Calu3 (cell line): Measurements from ENCODE around the gene KCTD1. TPM values are rescaled to one million over a fixed set of nuclear protein-coding genes. Genes with fewer than 3 reads are reported as not detected.

Experiments used
- BruUV-seq: library from RNA; stranded (reverse); fragments of 400-500 nt; replicated peaks from 2 replicates; lab custom pipeline; 2021; lab: Mats Ljungman, UMichigan
- CTCF ChIA-PET: fragments of 300-600 bp; sonication (Branson Sonifier 250); formaldehyde crosslinking; loops from one replicate; lab custom pipeline; 2022; ENCODE audit warnings: antibody characterized with exemption; lab: Charles Lee
- DNase-seq: peaks from one replicate; pipeline ENCODE4 v3.0.0; 2022
- H3K27ac Mint-ChIP-seq: one replicate; pipeline ENCODE4 v1.8.0; 2022; ENCODE audit warnings: mixed read lengths; ENCODE audit not compliant: unreplicated experiment
- H3K27me3 Mint-ChIP-seq: one replicate; pipeline ENCODE4 v1.8.0; 2022; ENCODE audit warnings: mixed read lengths; ENCODE audit not compliant: unreplicated experiment
- H3K36me3 Mint-ChIP-seq: one replicate; pipeline ENCODE4 v1.8.0; 2022; ENCODE audit warnings: mild to moderate bottlenecking, moderate library complexity, mixed read lengths; ENCODE audit not compliant: insufficient read depth, unreplicated experiment
- H3K4me1 Mint-ChIP-seq: one replicate; pipeline ENCODE4 v1.8.0; 2022; ENCODE audit warnings: mild to moderate bottlenecking, low read depth, mixed read lengths; ENCODE audit not compliant: unreplicated experiment
- H3K4me3 Mint-ChIP-seq: one replicate; pipeline ENCODE4 v1.8.0; 2022; ENCODE audit warnings: mild to moderate bottlenecking, low read depth, moderate library complexity, mixed read lengths; ENCODE audit not compliant: unreplicated experiment
- H3K9me3 Mint-ChIP-seq: one replicate; pipeline ENCODE4 v1.8.0; 2022; ENCODE audit warnings: low read depth, mixed read lengths; ENCODE audit not compliant: unreplicated experiment
- intact Hi-C: fragments of 100-400 bp; cut with micrococcal nuclease; formaldehyde crosslinking; loops from one replicate; pipeline ENCODE4 v1.10.0; 2022; ENCODE audit not compliant: unreplicated experiment
- total RNA-seq: library from RNA; stranded (reverse); gene quantifications from 2 replicates; pipeline ENCODE4 v1.2.3, GENCODE V29; 2022
- TF ChIP-seq, protein P1 (sequence below): fragments of 200-600 bp; IDR thresholded peaks from one replicate; pipeline ENCODE4 v1.8.0; 2022; ENCODE audit warnings: antibody characterized with exemption; ENCODE audit not compliant: unreplicated experiment

The KCTD1 gene
- total RNA-seq, 1 experiment from 2014 or later = 54.1 TPM

DNA sequence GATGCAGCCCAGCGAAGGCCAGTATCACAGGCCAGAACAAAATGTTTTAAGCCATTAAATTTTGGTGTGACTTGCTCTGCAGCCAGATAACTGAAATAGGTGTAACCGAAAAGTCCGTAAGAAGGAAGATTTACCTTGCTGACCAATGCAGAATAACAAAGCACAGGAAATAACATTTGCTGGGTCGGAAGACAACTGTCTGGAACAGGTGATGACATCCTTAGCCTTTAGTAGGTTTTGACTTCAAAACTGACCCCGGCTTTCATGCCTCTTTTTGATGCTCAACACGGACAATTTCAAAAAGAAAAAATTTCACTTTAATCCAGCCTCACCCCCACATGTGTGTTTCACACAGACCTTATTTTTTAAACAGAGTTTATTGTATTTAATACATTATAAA is 93.7 kb downstream of the KCTD1 start:
- Mint-ChIP-seq H3K4me3 (no peak overlapping the region), H3K27me3 (no peaks in the 10 kb centered on the region), H3K9me3 (no peaks in the 10 kb centered on the region), H3K36me3 (peaks cover 20% of the 10 kb centered on the region), H3K27ac (no peak overlapping the region), H3K4me1 (peaks cover 16% of the 10 kb centered on the region)
- TF ChIP-seq, protein P1, sequence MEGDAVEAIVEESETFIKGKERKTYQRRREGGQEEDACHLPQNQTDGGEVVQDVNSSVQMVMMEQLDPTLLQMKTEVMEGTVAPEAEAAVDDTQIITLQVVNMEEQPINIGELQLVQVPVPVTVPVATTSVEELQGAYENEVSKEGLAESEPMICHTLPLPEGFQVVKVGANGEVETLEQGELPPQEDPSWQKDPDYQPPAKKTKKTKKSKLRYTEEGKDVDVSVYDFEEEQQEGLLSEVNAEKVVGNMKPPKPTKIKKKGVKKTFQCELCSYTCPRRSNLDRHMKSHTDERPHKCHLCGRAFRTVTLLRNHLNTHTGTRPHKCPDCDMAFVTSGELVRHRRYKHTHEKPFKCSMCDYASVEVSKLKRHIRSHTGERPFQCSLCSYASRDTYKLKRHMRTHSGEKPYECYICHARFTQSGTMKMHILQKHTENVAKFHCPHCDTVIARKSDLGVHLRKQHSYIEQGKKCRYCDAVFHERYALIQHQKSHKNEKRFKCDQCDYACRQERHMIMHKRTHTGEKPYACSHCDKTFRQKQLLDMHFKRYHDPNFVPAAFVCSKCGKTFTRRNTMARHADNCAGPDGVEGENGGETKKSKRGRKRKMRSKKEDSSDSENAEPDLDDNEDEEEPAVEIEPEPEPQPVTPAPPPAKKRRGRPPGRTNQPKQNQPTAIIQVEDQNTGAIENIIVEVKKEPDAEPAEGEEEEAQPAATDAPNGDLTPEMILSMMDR = no peak
- no TSS peak for BruUV-seq
- no peak for DNase-seq
- intact Hi-C loops = no loop called here
- CTCF ChIA-PET = no interaction called here

DNA sequence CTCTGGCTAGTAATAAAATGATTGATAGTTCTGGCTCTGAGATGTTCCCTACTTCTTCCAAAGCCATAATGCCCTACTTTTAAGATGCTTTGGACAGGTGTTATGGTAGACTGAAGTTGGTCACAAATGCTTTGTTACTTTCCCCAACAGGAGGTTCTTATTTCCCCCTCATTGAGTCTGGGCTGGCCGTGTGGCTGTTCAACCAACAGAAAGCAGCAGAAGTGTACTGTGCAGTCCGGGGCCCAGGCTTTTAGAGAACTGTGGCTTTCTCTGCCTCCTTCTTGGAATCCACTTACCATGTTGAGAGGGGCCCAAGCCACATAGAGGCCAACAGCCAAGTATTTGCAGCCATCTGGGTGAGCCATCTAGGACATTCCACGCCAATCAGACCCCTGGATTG is 94.2 kb downstream of the KCTD1 start:
- peaks cover 20% of the 10 kb centered on the region for H3K4me1 Mint-ChIP-seq
- no peak for DNase-seq
- CTCF ChIA-PET = interaction anchor here (0.6 kb wide), 1 partner anchor 73 kb away, joined by 3 read pairs; no protein-coding TSS in a partner anchor
- H3K27ac Mint-ChIP-seq = no peak overlapping the region
- H3K4me3 Mint-ChIP-seq = no peak overlapping the region
- peaks cover 15% of the 10 kb centered on the region for H3K36me3 Mint-ChIP-seq
- no peaks in the 10 kb centered on the region for H3K27me3 Mint-ChIP-seq
- intact Hi-C loops = no loop called here
- no peaks in the 10 kb centered on the region for H3K9me3 Mint-ChIP-seq
- BruUV-seq = no TSS peak
- TF ChIP-seq, protein P1 = no peak

- H3K9me3 Mint-ChIP-seq = no peaks in the 10 kb centered on the region
- TF ChIP-seq, protein P1 = no peak
- DNase-seq = no peak
- H3K36me3 Mint-ChIP-seq = peaks cover 12% of the 10 kb centered on the region
- intact Hi-C loops = no loop called here
- no TSS peak for BruUV-seq
- H3K27ac Mint-ChIP-seq = no peak overlapping the region
- no peak overlapping the region for H3K4me3 Mint-ChIP-seq
- H3K27me3 Mint-ChIP-seq = no peaks in the 10 kb centered on the region
- CTCF ChIA-PET = interaction anchor here (0.6 kb wide), 1 partner anchor 73 kb away, joined by 3 read pairs; no protein-coding TSS in a partner anchor
- peaks cover 21% of the 10 kb centered on the region for H3K4me1 Mint-ChIP-seq
These were observed 94.9 kb downstream of the KCTD1 start for GRCh38 chr18:26453386-26453901.

DNA sequence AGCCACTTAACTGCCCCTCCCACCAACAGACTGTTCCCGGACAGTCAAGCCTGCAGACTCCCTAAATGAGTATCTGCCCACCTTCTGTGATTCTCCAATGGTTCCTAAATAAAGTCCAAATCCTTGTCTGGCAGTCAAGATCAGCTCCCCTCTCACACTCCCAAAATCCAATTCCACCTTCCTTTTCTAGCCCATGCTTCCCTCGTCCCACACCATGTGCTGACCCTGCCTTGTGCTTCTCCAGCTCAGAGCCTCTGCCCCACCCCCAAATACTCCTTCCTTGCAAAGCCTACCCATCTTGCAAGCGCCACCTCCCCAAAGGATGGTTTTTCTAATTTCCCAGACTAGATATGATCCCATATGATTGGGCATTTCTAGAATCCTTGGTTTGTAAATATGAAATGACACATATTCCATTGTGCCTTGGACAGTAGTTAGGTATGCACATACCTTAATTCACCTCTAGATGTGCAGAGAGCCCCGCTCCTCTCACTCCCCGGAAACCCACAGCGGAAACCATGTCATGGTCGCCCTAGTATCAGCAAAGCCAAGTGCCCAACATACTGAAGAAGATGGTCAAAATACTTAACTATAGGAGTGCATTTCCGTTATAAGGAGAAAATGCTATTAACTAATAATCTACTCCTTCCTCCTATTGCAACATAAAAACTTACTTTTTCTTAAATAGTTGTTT is 97.2 kb downstream of the KCTD1 start:
- DNase-seq = no peak
- H3K9me3 Mint-ChIP-seq = peaks cover under 1% of the 10 kb centered on the region
- no peak overlapping the region for H3K27ac Mint-ChIP-seq
- peaks cover 15% of the 10 kb centered on the region for H3K36me3 Mint-ChIP-seq
- TF ChIP-seq, protein P1 = no peak
- no peaks in the 10 kb centered on the region for H3K27me3 Mint-ChIP-seq
- intact Hi-C loops = no loop called here
- peaks cover 30% of the 10 kb centered on the region for H3K4me1 Mint-ChIP-seq
- H3K4me3 Mint-ChIP-seq = no peak overlapping the region
- CTCF ChIA-PET = no interaction called here
- BruUV-seq = no TSS peak
